ENCODE data around the gene CMIP.

DNA sequence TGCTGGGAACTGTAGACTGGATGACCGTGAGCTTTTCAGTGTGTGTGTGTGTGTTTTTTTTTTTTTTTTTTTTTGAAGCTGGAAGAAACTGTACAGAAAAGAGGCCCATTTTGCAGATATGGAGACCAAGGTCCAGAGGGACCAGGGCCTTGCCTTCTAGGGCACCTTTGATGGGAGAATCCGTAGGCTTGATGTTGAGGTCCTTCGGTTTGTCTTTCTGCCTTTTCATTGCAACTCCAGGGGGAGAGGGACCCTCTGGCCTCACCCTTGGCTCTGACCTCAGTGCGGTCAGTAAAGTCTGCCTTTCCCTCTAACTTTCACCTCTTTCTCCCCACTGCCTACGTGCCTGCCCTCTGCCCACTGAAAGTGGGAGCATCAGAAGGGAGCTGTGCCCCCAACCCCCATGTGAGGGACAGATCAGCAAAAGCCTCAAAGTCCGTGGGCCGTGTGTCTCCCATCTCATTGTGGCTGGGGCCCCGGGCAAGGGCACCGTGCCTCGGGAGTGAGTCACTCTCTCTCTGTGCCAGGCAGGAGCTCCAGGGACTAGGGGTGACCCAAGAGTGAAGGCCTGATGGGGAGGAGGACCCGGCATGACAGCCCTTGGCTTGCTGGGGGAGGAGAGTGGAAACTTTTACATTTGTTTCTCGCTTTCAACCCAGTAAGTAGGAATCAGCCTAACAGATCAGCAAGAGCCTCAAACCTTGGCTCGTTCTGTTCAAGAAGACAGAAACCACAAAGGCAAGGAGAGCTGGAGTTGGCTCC lies 123.6 kb downstream of the CMIP start:
- TF ChIP-seq, protein P1, sequence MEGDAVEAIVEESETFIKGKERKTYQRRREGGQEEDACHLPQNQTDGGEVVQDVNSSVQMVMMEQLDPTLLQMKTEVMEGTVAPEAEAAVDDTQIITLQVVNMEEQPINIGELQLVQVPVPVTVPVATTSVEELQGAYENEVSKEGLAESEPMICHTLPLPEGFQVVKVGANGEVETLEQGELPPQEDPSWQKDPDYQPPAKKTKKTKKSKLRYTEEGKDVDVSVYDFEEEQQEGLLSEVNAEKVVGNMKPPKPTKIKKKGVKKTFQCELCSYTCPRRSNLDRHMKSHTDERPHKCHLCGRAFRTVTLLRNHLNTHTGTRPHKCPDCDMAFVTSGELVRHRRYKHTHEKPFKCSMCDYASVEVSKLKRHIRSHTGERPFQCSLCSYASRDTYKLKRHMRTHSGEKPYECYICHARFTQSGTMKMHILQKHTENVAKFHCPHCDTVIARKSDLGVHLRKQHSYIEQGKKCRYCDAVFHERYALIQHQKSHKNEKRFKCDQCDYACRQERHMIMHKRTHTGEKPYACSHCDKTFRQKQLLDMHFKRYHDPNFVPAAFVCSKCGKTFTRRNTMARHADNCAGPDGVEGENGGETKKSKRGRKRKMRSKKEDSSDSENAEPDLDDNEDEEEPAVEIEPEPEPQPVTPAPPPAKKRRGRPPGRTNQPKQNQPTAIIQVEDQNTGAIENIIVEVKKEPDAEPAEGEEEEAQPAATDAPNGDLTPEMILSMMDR (conservative IDR thresholded peaks at IDR 0.05; ENCODE audit: low read length), result no peak
- no peak for TF ChIP-seq EZH2phosphoT487 (IDR thresholded peaks at IDR 0.05; ENCODE audit: borderline replicate concordance)

All from Loucy (cell line).